Measurements from ENCODE around the gene PTPRM. TPM values are rescaled to one million over a fixed set of nuclear protein-coding genes. Genes with fewer than 3 reads are reported as not detected.

Gene PTPRM
- total and polyA plus RNA-seq, 2 donors (not counting 3 experiments of a cell fraction or from before 2014, with no cell fraction given): 37.4 to 43.7 TPM

- intact Hi-C loops (cut with micrococcal nuclease): no loop called here
- Histone ChIP-seq H3K9ac (replicated peaks; ENCODE audit: extremely low read depth, insufficient read depth, low read length) (no peak overlapping the region), H3K36me3 (ENCODE audit: control insufficient read depth in 2 of 2, extremely low read depth in 1 of 2, insufficient read depth in 2 of 2, low read length in 2 of 2) (no peaks in the 10 kb centered on the region), H3K9me3 (replicated peaks; ENCODE audit: control insufficient read depth, insufficient read depth, low read length) (no peaks in the 10 kb centered on the region), H4K20me1 (replicated peaks; ENCODE audit: control insufficient read depth, extremely low read depth, insufficient read depth, low read length) (no peaks in the 10 kb centered on the region), H3K4me2 (ENCODE audit: insufficient read depth, low read length) (no peak overlapping the region), H2AFZ (ENCODE audit: low read depth, low read length) (peak overlapping the region; percentile 11), H3K9me1 (replicated peaks; ENCODE audit: control insufficient read depth, extremely low read depth, insufficient read depth, low read length) (no peaks in the 10 kb centered on the region), H3K79me2 (ENCODE audit: control insufficient read depth, insufficient read depth, low read length) (no peaks in the 10 kb centered on the region), H3K4me1 (ENCODE audit: control insufficient read depth, extremely low read depth, insufficient read depth, low read length) (peaks cover 22% of the 10 kb centered on the region), H3K27ac (ENCODE audit: insufficient read depth, low read depth, low read length) (no peak overlapping the region), H3K27me3 (ENCODE audit: control insufficient read depth in 2 of 2, insufficient read depth in 2 of 2, low read length in 2 of 2) (no peaks in the 10 kb centered on the region), H3K4me3 (replicated peaks in 1 of 3; ENCODE audit: insufficient read depth in 1 of 3, low read depth in 1 of 3, low read length in 3 of 3) (no peak overlapping the region)
- dilution Hi-C loops (cut with MboI; ENCODE audit: extremely low pct_ligation_motif_present, low sequenced_read_pairs): no loop called here
- POLR2A ChIA-PET: no interaction called here
- CTCF ChIA-PET: interaction anchor here (2.6 kb wide), 1 partner anchor 25 kb away, joined by 7 read pairs; no protein-coding TSS in a partner anchor
- peak; percentile 78 for FAIRE-seq
- no TSS peak for BruUV-seq (replicated peaks)
- DNase-seq (ENCODE audit: low read depth, low spot score): peak; percentile 77
- TF ChIP-seq EZH2 (IDR thresholded peaks at IDR 0.05; ENCODE audit: borderline replicate concordance, low read depth, low read length, severe bottlenecking): no peak
- no peak for TF ChIP-seq POLR2AphosphoS5 (IDR thresholded peaks at IDR 0.05; ENCODE audit: insufficient read depth, low read depth, low read length)
- TF ChIP-seq GATA2 (IDR thresholded peaks at IDR 0.05; ENCODE audit: insufficient read depth, insufficient read length, low read depth, low read length): peak; percentile 21
- TF ChIP-seq JUN (IDR thresholded peaks at IDR 0.05; ENCODE audit: borderline replicate concordance, insufficient read depth, insufficient read length, low read depth): peak; percentile 75
- TF ChIP-seq CTCF (IDR thresholded peaks at IDR 0.05; ENCODE audit: extremely low read depth in 1 of 2, insufficient read depth in 1 of 2, low read depth in 1 of 2, low read length in 2 of 2): no peak
- no peak for TF ChIP-seq MYC (IDR thresholded peaks at IDR 0.05; ENCODE audit: low read depth, low read length)
- TF ChIP-seq MAX (IDR thresholded peaks at IDR 0.05; ENCODE audit: insufficient read depth, insufficient read length): no peak
- TF ChIP-seq POLR2A (IDR thresholded peaks at IDR 0.05; ENCODE audit: low read depth, low read length): no peak
- peak; percentile 65 for TF ChIP-seq FOS (IDR thresholded peaks at IDR 0.05; ENCODE audit: borderline replicate concordance, insufficient read depth, low read length)
Observed at GRCh38 chr18:7954238-7954637, 387.1 kb downstream of the PTPRM start.

All from endothelial cell of umbilical vein (primary cell).